Activated naive CD4-positive, alpha-beta T cell (primary cell): ENCODE results near the gene ZBED5.
"Not testable (repeated sequence)": the region's sequence is repeated elsewhere in the genome, so short reads cannot be mapped to it uniquely, and the experiment has no call there.

Experiments used
- DNase-seq, 4 experiments: peaks; one replicate each; lab custom pipeline; 2025; lab: John Stamatoyannopoulos, UW

ZBED5 gene

DNA sequence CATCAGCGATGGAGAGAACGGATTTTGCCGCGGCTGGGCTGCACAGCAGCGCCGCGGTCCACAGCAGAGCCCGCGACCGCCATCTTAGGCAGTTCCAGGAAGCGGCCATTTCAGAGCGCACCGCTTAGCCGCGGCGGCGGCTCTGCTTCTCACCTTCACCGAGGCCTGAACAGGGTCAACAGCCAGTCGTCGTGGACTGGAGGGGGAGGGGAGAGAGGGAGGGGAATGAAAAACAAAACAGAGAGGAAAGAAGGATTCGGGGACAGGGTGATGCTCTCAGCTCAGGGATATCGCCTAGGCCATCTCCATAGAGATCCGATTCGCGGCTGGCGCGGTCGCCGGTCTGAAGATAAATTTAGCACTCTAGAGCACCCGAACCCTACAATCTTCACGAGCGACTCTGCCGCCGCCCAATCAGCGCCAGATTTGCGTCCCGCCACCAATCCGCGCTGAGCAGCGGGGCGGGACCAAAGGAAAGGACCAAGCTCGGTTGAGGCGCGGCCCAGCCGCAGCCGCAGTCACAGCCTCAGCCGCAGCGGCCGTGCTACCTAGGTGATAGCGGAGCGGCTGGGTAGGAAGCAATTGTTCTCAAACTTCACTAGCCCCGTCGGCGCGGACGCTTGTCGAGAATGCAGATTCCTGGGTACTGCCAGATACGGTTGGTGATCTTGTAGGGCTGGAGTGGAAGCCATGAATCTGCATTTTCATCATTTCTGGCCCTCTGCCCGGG lies at the start of gene ZBED5:
Gene ZBED5 (minus strand): TSS at position 345 of the 730 bp plus-strand sequence. CDS start 3,108 bp downstream, outside the sequence.
- DNase-seq: peak; percentile 86 to 95 (median 90)

DNA sequence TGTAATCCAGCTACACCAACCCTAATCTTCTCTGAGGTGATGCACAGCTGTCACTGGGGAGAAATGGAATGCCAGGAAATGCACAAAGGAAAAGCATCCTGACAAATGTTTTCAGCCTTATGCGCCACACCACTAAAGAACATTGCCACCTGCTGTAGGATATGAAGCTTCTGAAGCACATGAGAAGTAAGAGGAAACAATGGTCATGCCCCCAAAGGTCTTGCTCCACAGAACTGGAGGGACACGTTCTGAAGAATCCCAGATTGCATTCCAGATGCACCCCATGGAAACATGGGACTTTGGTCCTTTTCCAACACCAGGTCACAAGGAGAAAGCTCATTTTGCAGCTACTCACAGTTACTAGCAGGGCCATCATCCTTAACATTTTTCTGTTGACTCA lies 48.7 kb upstream of the ZBED5 start:
- DNase-seq: no peak

DNA sequence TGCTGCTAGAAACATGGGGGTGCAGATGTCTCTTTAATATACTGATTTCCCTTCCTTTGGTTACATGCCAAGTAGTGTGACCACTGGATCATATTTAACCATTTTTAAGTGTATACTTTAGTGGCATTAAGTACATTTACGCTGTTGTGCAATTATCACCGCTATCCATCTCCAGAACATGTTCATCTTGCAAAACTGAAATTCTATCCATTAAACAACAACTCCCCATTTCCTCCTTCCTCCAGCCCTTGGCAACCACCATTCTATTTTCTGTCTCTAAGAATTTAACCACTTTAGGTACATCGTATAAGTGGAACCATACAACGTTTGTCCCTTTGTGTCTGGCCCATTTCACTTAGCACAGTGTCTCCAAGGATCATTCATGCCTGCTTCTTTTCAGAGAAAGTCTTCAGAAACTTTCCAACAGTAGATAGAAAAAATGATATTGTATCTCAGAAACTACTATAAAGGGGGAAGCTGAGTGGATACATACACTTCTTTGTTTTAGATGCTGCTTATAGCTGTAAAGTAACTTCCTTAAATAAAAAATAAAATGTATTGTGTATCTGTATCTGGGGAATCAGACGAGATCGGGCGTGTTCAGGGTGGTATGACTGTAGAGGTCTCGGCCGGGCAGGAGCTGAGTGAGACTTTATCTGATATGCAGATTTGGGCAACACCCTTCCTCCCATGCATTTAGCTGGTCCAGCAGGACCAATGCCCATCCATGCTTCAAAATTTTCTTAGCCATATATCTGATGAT lies 44.6 kb upstream of the ZBED5 start:
- no peak for DNase-seq

DNA sequence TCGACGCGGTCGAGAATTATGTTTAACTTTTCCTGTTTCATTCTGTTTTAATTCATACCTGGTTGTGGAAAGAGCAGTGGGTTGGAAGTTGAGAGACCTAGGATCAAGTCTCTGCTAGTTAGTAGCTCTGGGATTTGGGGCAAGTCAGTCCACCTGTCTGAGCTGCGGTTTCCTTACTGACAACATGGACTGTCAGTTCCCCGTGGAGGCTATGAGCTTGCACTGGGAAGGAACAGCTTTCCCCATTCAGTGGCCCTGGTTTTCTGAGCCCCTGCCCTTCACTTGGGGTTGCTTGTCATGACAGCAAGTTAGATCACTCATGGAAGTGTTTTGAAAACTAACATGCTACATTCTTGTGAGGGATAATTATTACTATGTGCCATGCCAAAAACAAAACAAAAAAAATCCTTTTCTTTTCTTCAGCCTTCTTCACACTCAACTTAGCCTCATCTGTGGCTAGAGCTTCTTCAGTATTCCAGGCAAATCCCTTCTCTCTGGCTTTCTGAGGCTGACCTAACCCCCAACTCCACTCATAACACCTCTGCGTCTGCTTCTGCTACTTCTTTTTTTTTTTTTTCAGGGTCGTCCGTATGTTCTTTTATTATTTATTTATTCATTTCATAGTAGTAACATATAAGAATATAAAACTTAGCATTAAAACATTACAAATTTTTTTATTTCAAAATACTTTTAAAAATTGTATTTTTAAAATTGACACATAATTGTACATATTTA lies 43.0 kb upstream of the ZBED5 start:
- DNase-seq: no peak

DNA sequence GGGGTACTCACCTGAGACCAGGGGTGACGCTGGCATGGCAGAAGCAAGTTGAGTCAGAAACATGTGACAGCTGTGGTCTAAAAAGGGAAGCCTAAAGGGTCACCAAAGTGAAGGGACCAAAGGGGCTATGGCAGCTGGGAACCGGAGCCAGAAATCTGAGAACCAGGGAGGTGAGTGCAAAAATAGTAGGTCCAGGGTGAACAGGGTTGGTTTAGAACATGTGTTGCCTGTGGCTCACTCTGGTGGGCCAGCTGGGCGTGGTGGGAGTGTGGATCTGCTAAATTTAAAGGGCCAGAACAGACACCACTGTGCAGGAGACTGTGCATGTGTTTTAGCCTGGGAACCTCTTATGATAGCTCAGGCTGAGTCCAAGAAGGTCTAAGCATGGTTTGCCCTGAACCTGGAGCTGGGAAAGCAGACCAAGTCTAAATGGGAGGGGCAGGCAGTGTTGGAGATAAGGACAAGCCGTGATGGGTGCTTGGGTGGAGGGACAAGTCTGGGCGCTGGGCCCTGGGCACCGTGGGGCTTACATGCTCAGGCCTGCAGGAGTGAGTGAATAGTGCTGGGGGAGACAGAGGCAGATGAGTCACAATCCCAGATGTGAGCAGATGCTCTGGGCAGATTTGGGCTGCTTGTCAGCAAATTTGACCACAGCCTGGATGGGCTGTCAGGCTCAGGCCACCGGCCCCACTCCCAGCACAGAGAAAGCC lies 41.4 kb upstream of the ZBED5 start:
- DNase-seq: no peak

DNA sequence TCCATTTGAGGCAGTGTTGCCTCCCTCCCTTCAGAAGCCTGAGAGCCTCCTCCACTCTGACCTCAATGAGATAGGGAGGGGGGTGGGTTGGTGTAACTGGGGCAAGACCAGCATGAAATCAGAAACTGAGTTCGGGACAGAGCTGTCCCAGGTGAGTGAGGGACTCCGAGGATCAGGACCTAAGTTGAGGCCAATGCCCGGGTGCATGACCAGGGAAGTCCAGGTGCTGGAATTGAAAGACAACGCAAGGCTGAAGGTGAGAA lies 40.8 kb upstream of the ZBED5 start:
- no peak for DNase-seq

DNA sequence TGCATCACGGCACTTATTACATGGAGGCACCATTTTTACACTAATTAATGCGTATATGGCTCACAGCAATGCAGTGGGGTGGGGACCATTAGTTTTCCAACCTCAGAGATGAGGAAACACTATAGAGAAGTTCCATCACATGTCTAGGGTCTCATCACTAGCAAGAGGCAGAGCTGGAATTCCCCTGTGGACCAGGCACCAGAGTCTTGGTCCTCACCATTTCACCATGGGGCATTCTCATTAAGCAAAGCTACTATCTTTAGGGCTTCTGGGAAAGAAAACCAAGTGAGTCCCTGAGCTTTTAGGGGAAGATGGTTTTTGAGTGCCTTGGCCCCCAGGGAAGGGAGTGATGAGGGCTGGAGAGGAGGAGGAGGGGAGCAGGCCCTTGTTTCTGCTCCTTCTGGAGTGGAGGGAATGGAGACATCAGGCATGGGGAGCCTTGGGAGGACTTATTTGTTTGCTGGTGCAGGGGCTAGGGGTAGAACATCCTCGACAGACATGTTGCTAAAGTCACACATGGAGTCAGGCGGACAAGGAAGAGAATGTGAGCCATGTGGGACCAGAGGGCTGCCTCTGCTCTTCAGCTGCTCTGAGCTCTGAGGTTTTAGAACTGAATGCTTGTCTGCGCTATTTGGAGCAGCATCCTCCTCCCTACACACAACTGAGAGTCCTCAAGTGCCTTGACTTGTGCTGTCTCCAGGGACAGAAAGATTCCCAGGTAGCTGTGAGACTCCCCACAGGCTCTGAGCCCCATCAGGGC lies 40.3 kb upstream of the ZBED5 start:
- DNase-seq: no peak

DNA sequence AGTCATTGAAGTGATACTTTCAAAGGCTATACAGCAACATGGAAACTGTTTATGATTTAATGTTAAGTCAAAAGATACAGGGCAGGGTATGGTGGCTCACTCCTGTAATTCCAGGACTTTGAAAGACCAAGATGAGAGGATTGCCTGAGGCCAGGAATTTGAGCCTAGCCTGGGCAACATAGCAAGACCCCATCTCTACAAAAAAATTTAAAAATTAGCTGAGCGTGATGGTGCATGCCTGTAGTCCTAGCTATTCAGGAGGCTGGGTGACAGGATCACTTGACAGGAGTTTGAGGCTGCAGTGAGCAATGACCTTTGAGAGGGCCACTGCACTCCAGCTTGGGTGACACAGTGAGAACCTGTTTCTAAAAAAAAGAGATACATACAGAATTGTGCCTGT lies 39.3 kb upstream of the ZBED5 start:
- no peak for DNase-seq

DNA sequence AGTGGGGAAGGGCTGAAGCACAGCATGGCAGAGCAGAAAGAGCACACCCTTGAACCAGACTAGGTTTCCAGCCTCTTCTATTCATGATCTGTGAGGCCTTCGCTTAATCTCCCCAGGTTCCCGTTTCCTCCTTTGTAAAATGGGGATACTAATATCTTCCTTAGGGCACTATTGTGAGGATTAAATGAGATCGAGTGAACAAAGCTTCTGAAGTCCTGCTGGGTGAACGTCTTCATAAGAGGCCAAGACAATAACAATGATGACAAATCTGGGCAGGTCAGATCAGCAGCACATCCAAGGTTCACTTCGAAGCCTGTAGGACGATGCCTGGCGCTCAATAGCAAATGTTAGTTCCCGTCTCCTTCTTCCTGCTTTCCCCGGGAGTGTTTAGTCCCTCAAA lies 38.6 kb upstream of the ZBED5 start:
- no peak for DNase-seq

DNA sequence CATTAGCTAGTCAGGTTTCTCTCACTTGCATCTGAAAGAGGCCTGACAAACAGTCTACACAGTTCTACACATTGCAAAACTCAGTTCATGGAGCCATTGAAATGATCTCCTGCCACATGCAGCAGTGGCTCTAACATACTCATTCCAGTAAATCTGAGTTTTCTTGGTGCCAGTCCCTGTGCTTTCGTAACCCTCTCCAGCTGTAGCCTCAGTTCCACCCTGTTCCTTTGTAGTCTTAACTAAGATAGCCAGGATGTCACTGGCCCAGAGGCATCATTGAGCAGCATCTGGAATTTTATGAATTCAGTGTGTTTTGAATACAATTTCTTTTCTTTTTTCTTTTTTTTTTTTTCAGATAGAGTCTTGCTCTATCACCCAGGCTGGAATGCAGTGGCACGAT lies 37.4 kb upstream of the ZBED5 start:
- DNase-seq: no peak

DNA sequence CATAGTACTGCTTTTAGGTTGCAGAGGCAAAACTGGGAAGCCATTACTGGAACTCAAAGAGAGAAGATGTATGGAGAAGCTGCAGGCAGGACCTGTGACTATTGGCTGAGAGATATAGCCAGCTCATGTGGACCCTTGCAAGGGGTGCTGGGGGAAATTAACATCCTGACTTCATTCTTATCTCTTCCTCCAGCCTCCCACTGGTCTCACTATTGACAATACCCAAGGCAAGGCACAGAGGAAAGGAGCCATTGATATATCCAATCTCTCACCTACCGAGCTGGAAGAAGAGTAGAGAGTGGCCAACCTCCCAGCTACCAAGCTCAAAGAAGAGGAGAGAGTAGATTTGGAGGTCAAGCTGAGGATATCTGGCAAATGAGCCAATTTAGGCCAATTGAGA lies 36.8 kb upstream of the ZBED5 start:
- DNase-seq: no peak

DNA sequence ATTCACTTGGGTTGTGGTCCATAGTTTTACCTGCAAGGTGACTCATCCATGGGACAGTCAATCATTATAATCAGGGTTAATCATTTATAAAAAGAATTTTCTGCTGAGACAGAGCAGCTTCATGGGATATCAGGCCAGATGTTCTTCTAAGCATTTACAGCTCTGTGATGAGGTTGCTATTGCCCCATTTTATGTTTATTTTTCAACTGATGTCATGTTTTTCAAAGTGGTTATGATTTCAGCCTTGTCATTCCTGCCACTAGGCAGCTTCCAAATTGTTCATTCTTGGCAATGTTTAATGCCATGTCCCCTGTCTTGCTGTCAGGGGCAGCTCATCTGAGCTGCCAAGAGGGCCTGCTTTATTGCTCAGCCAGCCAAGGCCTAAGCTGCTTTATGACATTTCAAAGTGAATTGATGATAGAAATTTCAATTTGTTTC lies 35.9 kb upstream of the ZBED5 start:
- DNase-seq: no peak

DNA sequence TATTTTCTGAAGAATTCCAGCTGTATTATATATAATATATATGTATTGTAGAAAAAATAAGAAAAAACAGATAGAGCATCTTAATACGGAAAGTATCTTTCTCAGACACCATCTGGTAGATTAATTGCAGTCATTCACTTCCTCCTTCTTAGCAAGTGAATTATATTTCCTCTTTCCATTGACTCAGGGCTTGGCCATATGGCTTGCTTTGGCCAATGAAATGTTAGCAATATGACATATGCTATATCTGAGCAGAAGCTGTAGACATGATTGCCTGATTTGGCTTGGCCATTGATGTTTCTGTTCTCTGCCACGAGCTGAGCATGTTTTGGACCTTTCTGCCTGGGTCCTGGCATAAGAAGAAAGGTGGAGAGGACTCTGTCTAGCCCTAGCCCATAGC lies 34.4 kb upstream of the ZBED5 start:
- no peak for DNase-seq

DNA sequence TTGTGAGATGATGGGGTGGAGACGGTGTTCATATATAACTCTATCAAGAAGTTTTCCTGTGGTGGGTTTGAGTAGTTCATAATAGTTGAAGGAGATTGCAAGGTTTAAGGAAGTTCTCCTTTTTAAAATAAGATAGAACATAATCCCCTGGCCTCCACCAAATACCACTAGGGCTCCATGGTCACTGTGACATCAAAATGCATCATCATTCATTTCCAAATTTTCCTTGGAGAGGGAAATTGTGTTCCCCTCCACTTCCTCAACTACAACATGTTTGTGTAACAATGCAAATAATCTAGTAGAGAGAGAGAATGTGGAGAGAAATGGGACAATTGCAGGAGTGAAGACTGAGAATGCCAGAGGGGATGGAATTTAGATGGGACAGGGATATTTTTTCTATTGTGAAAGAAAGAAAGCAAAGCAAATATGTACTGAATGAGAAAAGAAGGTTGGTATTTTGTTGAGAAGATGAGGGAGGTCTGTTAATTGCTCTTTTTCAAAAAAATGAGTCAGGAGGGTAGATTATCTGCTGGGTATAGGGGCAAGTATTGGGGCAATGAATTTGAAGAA lies 33.4 kb upstream of the ZBED5 start:
- no peak for DNase-seq

DNA sequence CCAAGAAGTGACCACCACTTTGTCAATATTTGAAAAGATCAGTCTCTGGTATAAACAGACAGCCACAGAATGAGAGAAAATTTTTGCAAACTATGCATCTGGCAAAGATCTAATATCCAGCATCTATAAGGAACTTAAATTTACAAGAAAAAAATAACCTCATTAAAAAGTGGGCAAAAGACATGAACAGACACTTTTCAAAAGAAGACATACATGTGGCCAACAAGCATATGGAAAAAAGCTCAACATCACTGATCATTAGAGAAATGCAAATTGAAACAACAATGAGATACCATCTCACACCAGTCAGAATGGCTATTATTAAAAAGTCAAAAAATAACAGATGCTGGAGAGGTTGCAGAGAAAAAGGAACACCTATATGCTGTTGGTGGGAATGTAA lies 32.2 kb upstream of the ZBED5 start:
- DNase-seq: not testable (repeated sequence)

DNA sequence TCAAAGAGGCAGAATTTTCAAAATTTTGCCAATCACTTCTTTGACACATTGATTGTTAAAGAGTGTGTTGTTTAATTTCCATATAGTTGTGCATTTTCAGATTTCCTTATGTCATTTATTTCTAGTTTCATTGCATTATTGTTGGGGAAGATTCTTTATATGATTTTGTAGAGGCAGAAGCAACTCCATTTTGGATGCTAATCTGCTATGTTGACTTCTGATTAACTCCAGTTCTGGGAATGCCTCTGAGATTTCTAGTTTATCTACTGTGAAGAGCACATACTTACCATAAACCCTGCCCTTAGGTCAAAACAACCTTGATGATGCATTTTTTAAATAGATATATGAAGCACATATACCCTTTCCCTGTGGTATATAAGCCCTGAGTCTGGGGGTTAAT lies 29.5 kb upstream of the ZBED5 start:
- no peak for DNase-seq

DNA sequence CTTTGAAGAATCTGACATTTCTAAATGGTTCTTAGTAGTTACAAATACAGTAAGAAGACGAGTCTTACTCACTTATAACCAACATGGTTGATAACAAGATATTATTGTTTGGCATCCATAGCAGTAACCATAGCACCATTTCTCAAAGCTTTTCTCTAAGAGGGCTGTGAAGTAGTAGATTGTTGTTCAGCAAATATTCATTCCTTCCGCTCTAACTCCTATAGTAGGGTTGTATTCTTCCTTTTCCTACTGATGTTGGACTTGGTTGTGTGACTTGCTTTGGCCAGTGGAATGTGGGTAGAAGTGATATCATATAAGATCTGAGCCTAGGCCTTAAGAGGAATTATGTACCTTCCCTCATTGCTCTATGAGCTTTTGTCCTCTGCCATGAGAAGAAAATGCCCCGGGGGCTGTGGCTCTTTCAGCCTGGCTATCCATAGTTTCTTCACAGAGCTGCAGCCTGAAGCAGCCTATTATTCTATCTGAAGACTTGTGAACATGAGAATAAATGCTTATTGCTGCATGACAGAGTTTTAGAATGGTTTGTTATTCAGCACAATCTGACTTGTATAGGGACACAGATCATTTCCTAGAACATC lies 28.9 kb upstream of the ZBED5 start:
- DNase-seq: no peak

DNA sequence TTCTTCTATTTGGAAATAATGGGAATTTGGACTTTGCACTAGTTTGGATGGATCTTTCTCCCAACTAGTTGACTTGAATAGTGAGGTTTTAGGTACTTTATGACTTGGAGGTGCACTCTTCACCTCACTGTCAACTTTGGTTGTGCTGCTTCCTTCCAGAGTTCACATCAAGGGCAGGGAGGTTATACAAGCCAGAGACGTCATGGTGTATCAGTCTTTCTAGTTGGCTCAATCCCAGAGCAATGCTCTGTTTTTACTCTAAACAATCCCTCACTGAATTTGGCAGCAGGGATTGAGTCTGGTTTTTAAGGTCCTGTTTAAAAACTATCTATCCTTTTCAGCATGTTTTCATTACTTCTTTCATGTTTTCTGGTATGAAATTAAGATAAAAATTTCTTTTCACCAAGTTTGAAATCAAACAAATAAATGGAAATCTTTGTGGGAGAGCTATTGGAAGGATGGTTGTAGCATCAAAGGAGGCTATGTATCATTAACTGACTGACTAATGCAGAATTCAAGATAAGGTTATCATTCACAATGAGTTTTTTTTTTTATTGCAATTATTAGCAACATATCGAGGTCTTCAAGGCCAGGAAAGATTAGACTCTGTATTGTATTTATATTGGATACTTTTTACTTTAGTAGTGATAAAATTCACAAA lies 28.0 kb upstream of the ZBED5 start:
- DNase-seq: no peak

DNA sequence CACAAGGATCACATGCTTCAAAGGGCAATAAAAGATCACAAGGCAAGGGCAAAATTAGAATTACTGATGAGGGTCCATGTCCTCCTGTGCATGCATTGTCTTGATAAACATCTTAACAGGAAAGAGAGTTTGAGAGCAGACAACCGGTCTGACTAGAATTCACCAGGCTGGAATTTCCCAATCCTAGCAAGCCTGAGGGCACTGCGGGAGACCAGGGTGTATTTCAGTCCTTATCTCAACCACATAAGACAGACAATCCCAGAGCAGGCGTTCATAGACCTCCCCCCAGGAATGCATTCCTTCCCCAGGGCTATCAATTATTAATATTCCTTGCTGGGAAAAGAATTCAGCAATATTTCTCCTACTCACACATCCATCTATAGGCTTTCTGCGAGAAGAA lies 26.4 kb upstream of the ZBED5 start:
- DNase-seq: not testable (repeated sequence)

DNA sequence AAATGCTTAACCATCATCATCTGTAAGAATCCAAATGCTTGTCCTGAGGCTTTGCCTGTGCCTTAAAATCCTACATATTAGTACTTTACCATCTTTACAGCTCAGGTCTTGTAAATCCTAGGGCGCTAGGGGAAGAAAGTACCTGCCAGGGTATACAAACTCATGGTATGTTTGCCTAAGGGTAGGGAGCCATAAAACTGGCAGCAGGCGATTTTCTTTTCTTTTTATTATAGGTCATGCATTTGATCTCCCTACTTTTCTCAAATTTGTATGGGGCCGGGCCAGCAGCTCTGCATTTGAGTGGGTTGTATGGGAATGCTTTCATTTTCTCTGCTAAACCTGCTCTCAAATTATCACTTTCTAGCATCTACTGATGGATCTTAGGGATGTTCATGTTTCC lies 24.0 kb upstream of the ZBED5 start:
- no peak for DNase-seq
